SK-N-SH (cell line): Measurements from ENCODE around the gene PRDX1. TPM values are rescaled to one million over a fixed set of nuclear protein-coding genes. Genes with fewer than 3 reads are reported as not detected.
A peak's percentile ranks its signal among the peaks of the same experiment; 100 is the strongest.
"Not testable (repeated sequence)": the region's sequence is repeated elsewhere in the genome, so short reads cannot be mapped to it uniquely, and the experiment has no call there.

Source experiments
- CTCF ChIA-PET: fragments of 300-600, 350-600 bp; formaldehyde crosslinking; extraction: SDS; loops from one replicate; lab custom pipeline; 2021; lab: Yijun Ruan, JAX
- POLR2A ChIA-PET: fragments of 350-600 bp; sonication (Branson Sonifier 250); formaldehyde crosslinking; extraction: SDS; loops from one replicate; lab custom pipeline; 2020; ENCODE audit warnings: antibody characterized with exemption, inconsistent platforms; lab: Yijun Ruan, JAX
- DNase-seq: peaks from one replicate; pipeline ENCODE4 v3.0.0; 2012
- H2AFZ ChIP-seq: fragments of 200-600 bp; sonication (generic); 2 replicates; pipeline ENCODE4 v1.8.1; 2016; ENCODE audit warnings: antibody characterized with exemption, mild to moderate bottlenecking, low read depth
- H3F3A ChIP-seq: fragments of 200-600 bp; sonication (generic); replicated peaks from 2 replicates; pipeline ENCODE3; 2016; ENCODE audit warnings: antibody characterized with exemption, mild to moderate bottlenecking; ENCODE audit not compliant: insufficient read depth
- H3K27ac ChIP-seq, 2 experiments: fragments of 200-500 bp in 1 of 2; fragments of 200-600 bp in 1 of 2; sonication (Bioruptor generic) in 1 of 2; sonication (generic), shearing (Covaris generic) in 1 of 2; 2 replicates each; pipeline versions ENCODE4 v1.5.1 to v1.6.1; 2014 to 2016; ENCODE audit warnings: low read depth in 2 of 2, inconsistent platforms in 1 of 2, low read length in 1 of 2, mild to moderate bottlenecking in 1 of 2, mixed read lengths in 1 of 2
- H3K27me3 ChIP-seq: fragments of 200-600 bp; sonication (generic), shearing (Covaris generic); 2 replicates; pipeline ENCODE4 v1.6.1; 2016; ENCODE audit warnings: mixed run types; ENCODE audit not compliant: insufficient read depth
- H3K36me3 ChIP-seq, 2 experiments: fragments of 200-500 bp in 1 of 2; fragments of 200-600 bp in 1 of 2; sonication (Bioruptor generic) in 1 of 2; sonication (generic) in 1 of 2; replicated peaks in 1 of 2; 2 replicates each; pipeline versions ENCODE3 to v1.5.1; 2014 to 2016; ENCODE audit warnings: low read length in 1 of 2, mild to moderate bottlenecking in 1 of 2; ENCODE audit not compliant: insufficient read depth in 2 of 2, control insufficient read depth in 1 of 2
- H3K4me1 ChIP-seq, 2 experiments: fragments of 200-500 bp in 1 of 2; fragments of 200-600 bp in 1 of 2; sonication (Bioruptor generic) in 1 of 2; sonication (generic), shearing (Covaris generic) in 1 of 2; 2 replicates each; pipeline versions ENCODE4 v1.5.1 to v1.6.1; 2014 to 2016; ENCODE audit warnings: low read depth in 1 of 2, low read length in 1 of 2, mixed run types in 1 of 2; ENCODE audit not compliant: insufficient read depth in 2 of 2, control insufficient read depth in 1 of 2
- H3K4me2 ChIP-seq: fragments of 200-600 bp; sonication (generic), shearing (Covaris generic); 2 replicates; pipeline ENCODE4 v1.6.1; 2017; ENCODE audit warnings: mixed run types
- H3K4me3 ChIP-seq, 2 experiments: fragments of 200-500 bp in 1 of 2; fragments of 200-600 bp in 1 of 2; sonication (Bioruptor generic) in 1 of 2; sonication (generic), shearing (Covaris generic) in 1 of 2; 2 replicates each; pipeline versions ENCODE4 v1.5.1 to v1.8.1; 2014 to 2016; ENCODE audit warnings: low read depth in 2 of 2, inconsistent platforms in 1 of 2, low read length in 1 of 2, mild to moderate bottlenecking in 1 of 2, mixed read lengths in 1 of 2, moderate library complexity in 1 of 2
- H3K79me2 ChIP-seq: fragments of 200-600 bp; sonication (generic); 2 replicates; pipeline ENCODE4 v1.8.1; 2017; ENCODE audit warnings: mild to moderate bottlenecking; ENCODE audit not compliant: insufficient read depth
- H3K9ac ChIP-seq: fragments of 200-600 bp; sonication (generic); 2 replicates; pipeline ENCODE4 v1.6.1; 2017; ENCODE audit warnings: mixed run types
- H3K9me2 ChIP-seq: fragments of 200-600 bp; sonication (generic); 2 replicates; pipeline ENCODE4 v1.6.1; 2017; ENCODE audit warnings: mixed run types
- H3K9me3 ChIP-seq: fragments of 200-600 bp; sonication (generic); 2 replicates; pipeline ENCODE4 v1.6.1; 2017; ENCODE audit warnings: mixed run types, mild to moderate bottlenecking, moderate library complexity
- H4K20me1 ChIP-seq: fragments of 200-600 bp; sonication (generic); 2 replicates; pipeline ENCODE4 v1.6.1; 2017; ENCODE audit warnings: mild to moderate bottlenecking, mixed run types; ENCODE audit not compliant: insufficient read depth
- MEF2A ChIP-seq: IDR thresholded peaks from 2 replicates; pipeline ENCODE4 v1.4.0; 2012; ENCODE audit warnings: low read depth, borderline replicate concordance
- NFIC ChIP-seq: IDR thresholded peaks from 2 replicates; pipeline ENCODE4 v1.4.0; 2012; ENCODE audit warnings: borderline replicate concordance
- POLR2AphosphoS5 ChIP-seq: IDR thresholded peaks from 2 replicates; pipeline ENCODE4 v1.6.1; 2012; ENCODE audit warnings: low read depth, low read length
- RCOR1 ChIP-seq: fragments of 150-350 bp; IDR thresholded peaks from 2 replicates; pipeline ENCODE4 v1.6.1; 2017; ENCODE audit warnings: antibody characterized with exemption, low read length
- RXRA ChIP-seq: IDR thresholded peaks from 2 replicates; pipeline ENCODE4 v1.4.0; 2012; ENCODE audit warnings: low read depth, mild to moderate bottlenecking, borderline replicate concordance
- SMC3 ChIP-seq: IDR thresholded peaks from 2 replicates; pipeline ENCODE4 v1.6.1; 2012; ENCODE audit warnings: low read depth, low read length, improper control_type of control experiment
- TAF1 ChIP-seq: IDR thresholded peaks from 2 replicates; pipeline ENCODE4 v1.6.1; 2012; ENCODE audit warnings: low read depth, mild to moderate bottlenecking, low read length, moderate library complexity, borderline replicate concordance
- TCF12 ChIP-seq: IDR thresholded peaks from 2 replicates; pipeline ENCODE4 v1.4.0; 2012
- TEAD4 ChIP-seq: IDR thresholded peaks from 2 replicates; pipeline ENCODE4 v1.4.0; 2012; ENCODE audit warnings: mild to moderate bottlenecking, borderline replicate concordance; ENCODE audit not compliant: insufficient read depth
- WGBS: methylation state at CpG from one replicate; pipeline ENCODE4 v1.1.6; 2017; ENCODE audit warnings: low lambda C conversion rate; 5-methylcytosine and 5-hydroxymethylcytosine counted together
- polyA plus RNA-seq, 3 experiments: library from polyadenylated mRNA; depleted of rRNA; stranded (reverse); fragments of >200 nt; gene quantifications; 2 replicates each; pipeline ENCODE4 v1.2.3, GENCODE V29; 2012
- TF ChIP-seq, protein P1 (sequence below): IDR thresholded peaks from 2 replicates; pipeline ENCODE4 v1.4.0; 2012; ENCODE audit warnings: low read depth, borderline replicate concordance
- TF ChIP-seq, protein P2 (sequence below): fragments of 150-350 bp; IDR thresholded peaks from 2 replicates; pipeline ENCODE4 v1.6.1; 2016; ENCODE audit warnings: mild to moderate bottlenecking, low read depth, low read length
- TF ChIP-seq, protein P3 (sequence below): fragments of 150-350 bp; IDR thresholded peaks from 2 replicates; pipeline ENCODE4 v1.6.1; 2017; ENCODE audit warnings: antibody characterized with exemption, low read length, low read depth, borderline replicate concordance
- TF ChIP-seq, protein P4 (sequence below): IDR thresholded peaks from 2 replicates; pipeline ENCODE4 v1.4.0; 2012; ENCODE audit warnings: low read depth, borderline replicate concordance

PRDX1 gene
- polyA plus RNA-seq, 1 of the 3 experiments (the other 2 are of a cell fraction): 467 TPM

DNA sequence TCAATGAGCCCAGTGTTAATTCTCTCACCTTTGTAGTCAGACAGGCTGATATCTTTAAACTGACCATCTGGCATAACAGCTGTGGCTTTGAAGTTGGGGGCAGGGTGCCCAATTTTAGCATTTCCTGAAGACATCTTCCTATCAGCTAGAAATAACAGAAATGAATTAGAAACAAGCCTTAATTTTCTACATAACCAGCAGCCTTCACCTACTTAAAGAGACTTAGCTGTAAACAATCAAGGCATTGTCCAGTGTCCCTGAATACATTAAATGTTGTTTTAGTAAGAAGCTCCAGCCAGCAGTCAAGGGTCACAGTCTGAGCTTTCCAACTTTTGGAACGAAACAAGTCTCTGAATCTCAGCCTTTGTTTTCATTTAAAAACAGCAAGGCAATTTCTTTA is 2.8 kb downstream of the PRDX1 start:
- peak overlapping the region in 1 of 2 experiments; percentile 91; a peak in 1 of 4 replicates for H3K4me3 ChIP-seq
- no peak overlapping the region for H2AFZ ChIP-seq
- peaks cover 6 to 15% of the 10 kb centered on the region in 2 experiments; a peak in 3 of 4 replicates for H3K4me1 ChIP-seq
- H4K20me1 ChIP-seq: peaks cover 39% of the 10 kb centered on the region
- peak overlapping the region in 1 of 2 experiments; percentile 35; a peak in 1 of 4 replicates for H3K27ac ChIP-seq
- no peaks in the 10 kb centered on the region for H3K9me2 ChIP-seq
- peaks cover 75% of the 10 kb centered on the region for H3K79me2 ChIP-seq
- POLR2A ChIA-PET: interaction anchor here (1.0 kb wide), 2 partner anchors 14 to 32 kb away, joined by 3 to 5 read pairs; partner anchors contain the start of gene AKR1A1
- WGBS: 48% methylated on average over 1 of the region's 1 CpG
- H3K27me3 ChIP-seq: no peaks in the 10 kb centered on the region
- 0 out of 2 replicates have a peak overlapping the region, but pooled peaks have one; percentile 2 for H3K9ac ChIP-seq
- TF ChIP-seq TCF12: 0 out of 2 replicates have a peak, but pooled peaks have one; percentile 12
- TF ChIP-seq, protein P1, sequence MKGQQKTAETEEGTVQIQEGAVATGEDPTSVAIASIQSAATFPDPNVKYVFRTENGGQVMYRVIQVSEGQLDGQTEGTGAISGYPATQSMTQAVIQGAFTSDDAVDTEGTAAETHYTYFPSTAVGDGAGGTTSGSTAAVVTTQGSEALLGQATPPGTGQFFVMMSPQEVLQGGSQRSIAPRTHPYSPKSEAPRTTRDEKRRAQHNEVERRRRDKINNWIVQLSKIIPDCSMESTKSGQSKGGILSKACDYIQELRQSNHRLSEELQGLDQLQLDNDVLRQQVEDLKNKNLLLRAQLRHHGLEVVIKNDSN: no peak
- DNase-seq: no peak
- CTCF ChIA-PET: interaction anchor here (1.1 to 3.6 kb wide), 3 partner anchors 9 to 51 kb away, joined by 3 to 18 read pairs (median 3); no protein-coding TSS in a partner anchor
- H3K4me2 ChIP-seq: peak overlapping the region; percentile 90
- H3K36me3 ChIP-seq: peaks cover 31 to 46% of the 10 kb centered on the region in 2 experiments
- H3F3A ChIP-seq: peaks cover 13% of the 10 kb centered on the region
- H3K9me3 ChIP-seq: no peaks in the 10 kb centered on the region

DNA sequence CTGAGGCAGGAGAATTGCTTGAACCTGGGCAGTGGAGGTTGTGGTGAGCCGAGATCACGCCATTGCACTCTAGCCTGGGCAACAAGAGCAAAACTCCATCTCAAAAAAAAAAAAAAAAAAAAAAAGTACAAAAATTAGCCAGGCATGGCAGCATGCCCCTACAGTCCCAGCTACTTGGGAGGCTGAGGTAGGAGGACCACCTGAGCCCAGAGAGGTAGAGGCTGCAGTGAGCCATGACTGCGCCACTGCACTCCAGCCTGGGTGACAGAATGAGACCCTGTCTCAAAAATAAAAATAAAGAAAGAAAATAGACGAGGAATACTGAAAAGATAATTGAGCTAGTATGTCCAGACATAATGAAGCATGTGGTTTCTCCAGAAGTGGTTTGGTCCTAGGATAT is 3.3 kb downstream of the PRDX1 start:
- H3K4me2 ChIP-seq: 0 out of 2 replicates have a peak overlapping the region, but pooled peaks have one; percentile 90
- 91% methylated on average over 4 of the region's 4 CpGs for WGBS

DNA sequence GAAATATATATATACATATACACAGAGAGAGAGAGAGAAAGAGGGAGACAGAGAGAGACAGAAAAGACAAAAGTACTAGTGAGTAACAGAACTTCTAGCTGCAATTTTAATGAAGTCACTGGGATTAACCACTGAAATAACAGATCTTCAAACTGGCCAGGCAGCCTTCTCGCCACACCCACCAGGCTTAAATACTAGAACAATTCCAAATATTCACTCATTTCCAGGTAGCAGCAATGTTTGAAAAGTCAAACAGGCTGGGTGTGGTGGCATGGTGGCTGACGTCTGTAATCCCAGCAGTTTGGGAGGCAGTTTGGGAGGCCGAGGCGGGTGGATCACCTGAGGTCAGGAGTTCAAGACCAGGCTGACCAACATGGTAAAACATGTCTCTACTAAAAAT is 5.2 kb downstream of the PRDX1 start:
- WGBS: 89% methylated on average over 4 of the region's 4 CpGs
- CTCF ChIA-PET: interaction anchor here (0.8 to 3.6 kb wide), 2 partner anchors 54 to 58 kb away, joined by 3 to 18 read pairs; no protein-coding TSS in a partner anchor
- Histone ChIP-seq H3K27ac (no peak overlapping the region), H3K9me2 (no peaks in the 10 kb centered on the region)
- DNase-seq: no peak
- no peak for TF ChIP-seq SMC3
- no peak for TF ChIP-seq NFIC
- no peak for TF ChIP-seq MEF2A
- no peak for TF ChIP-seq TAF1
- TF ChIP-seq, protein P2, sequence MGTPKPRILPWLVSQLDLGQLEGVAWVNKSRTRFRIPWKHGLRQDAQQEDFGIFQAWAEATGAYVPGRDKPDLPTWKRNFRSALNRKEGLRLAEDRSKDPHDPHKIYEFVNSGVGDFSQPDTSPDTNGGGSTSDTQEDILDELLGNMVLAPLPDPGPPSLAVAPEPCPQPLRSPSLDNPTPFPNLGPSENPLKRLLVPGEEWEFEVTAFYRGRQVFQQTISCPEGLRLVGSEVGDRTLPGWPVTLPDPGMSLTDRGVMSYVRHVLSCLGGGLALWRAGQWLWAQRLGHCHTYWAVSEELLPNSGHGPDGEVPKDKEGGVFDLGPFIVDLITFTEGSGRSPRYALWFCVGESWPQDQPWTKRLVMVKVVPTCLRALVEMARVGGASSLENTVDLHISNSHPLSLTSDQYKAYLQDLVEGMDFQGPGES: no peak
- no peak for TF ChIP-seq RCOR1
- no peak for TF ChIP-seq TEAD4
- TF ChIP-seq RXRA: no peak
- no peak for TF ChIP-seq POLR2AphosphoS5
- TF ChIP-seq, protein P3, sequence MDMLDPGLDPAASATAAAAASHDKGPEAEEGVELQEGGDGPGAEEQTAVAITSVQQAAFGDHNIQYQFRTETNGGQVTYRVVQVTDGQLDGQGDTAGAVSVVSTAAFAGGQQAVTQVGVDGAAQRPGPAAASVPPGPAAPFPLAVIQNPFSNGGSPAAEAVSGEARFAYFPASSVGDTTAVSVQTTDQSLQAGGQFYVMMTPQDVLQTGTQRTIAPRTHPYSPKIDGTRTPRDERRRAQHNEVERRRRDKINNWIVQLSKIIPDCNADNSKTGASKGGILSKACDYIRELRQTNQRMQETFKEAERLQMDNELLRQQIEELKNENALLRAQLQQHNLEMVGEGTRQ: no peak
- TF ChIP-seq, protein P4, sequence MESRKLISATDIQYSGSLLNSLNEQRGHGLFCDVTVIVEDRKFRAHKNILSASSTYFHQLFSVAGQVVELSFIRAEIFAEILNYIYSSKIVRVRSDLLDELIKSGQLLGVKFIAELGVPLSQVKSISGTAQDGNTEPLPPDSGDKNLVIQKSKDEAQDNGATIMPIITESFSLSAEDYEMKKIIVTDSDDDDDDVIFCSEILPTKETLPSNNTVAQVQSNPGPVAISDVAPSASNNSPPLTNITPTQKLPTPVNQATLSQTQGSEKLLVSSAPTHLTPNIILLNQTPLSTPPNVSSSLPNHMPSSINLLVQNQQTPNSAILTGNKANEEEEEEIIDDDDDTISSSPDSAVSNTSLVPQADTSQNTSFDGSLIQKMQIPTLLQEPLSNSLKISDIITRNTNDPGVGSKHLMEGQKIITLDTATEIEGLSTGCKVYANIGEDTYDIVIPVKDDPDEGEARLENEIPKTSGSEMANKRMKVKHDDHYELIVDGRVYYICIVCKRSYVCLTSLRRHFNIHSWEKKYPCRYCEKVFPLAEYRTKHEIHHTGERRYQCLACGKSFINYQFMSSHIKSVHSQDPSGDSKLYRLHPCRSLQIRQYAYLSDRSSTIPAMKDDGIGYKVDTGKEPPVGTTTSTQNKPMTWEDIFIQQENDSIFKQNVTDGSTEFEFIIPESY: no peak
- TF ChIP-seq, all 33 proteins: peak for 0
- Histone ChIP-seq H3K79me2 (peaks cover 76% of the 10 kb centered on the region), H3K4me2 (no peak overlapping the region), H3F3A (peaks cover 25% of the 10 kb centered on the region), H3K9me3 (no peaks in the 10 kb centered on the region), H3K27me3 (no peaks in the 10 kb centered on the region), H2AFZ (no peak overlapping the region), H4K20me1 (peaks cover 42% of the 10 kb centered on the region), H3K36me3 (peaks cover 49 to 66% of the 10 kb centered on the region in 2 experiments), H3K4me1 (peaks cover 2 to 9% of the 10 kb centered on the region in 2 experiments; a peak in 3 of 4 replicates), H3K9ac (no peak overlapping the region), H3K4me3 (no peak overlapping the region)
- POLR2A ChIA-PET: no interaction called here

More for the DNA sequence above, 3.3 kb downstream of the PRDX1 start:
- not testable (repeated sequence) for H3K9me2 ChIP-seq, DNase-seq, H2AFZ ChIP-seq, H3K27me3 ChIP-seq, H3K9ac ChIP-seq, H3K9me3 ChIP-seq
- Histone ChIP-seq H3K4me3 (0 out of 4 replicates have a peak overlapping the region, but pooled peaks of 1 of the 2 experiments have one; percentile 17), H3K79me2 (peaks cover 75% of the 10 kb centered on the region), H3F3A (peaks cover 16% of the 10 kb centered on the region), H3K27ac (0 out of 4 replicates have a peak overlapping the region, but pooled peaks of 1 of the 2 experiments have one; percentile 35), H3K36me3 (peaks cover 35 to 48% of the 10 kb centered on the region in 2 experiments), H4K20me1 (peaks cover 39% of the 10 kb centered on the region), H3K4me1 (peaks cover 6 to 15% of the 10 kb centered on the region in 2 experiments; a peak in 3 of 4 replicates)
- ChIA-PET POLR2A (interaction anchor here (1.0 kb wide), 2 partner anchors 14 to 33 kb away, joined by 3 to 5 read pairs; partner anchors contain the start of gene AKR1A1), CTCF (interaction anchor here (1.2 to 3.6 kb wide), 2 partner anchors 25 to 52 kb away, joined by 3 to 18 read pairs; no protein-coding TSS in a partner anchor)
